Stimulated activated CD4-positive, alpha-beta T cell treated with anti-CD3 and anti-CD28 coated beads, Interleukin-15, amount 100 ng/mL, for 1 hour (primary cell): ENCODE measurements around the gene RERE.
A peak's percentile ranks its signal among the peaks of the same experiment; 100 is the strongest.
"Not testable (repeated sequence)": the region's sequence is repeated elsewhere in the genome, so short reads cannot be mapped to it uniquely, and the experiment has no call there.

Source experiments
- DNase-seq, 2 donors: peaks; one replicate each; pipeline ENCODE4 v3.0.0-alpha.2; 2020; ENCODE audit warnings: low read depth in 1 of 2, low spot score in 1 of 2

The RERE gene

DNA sequence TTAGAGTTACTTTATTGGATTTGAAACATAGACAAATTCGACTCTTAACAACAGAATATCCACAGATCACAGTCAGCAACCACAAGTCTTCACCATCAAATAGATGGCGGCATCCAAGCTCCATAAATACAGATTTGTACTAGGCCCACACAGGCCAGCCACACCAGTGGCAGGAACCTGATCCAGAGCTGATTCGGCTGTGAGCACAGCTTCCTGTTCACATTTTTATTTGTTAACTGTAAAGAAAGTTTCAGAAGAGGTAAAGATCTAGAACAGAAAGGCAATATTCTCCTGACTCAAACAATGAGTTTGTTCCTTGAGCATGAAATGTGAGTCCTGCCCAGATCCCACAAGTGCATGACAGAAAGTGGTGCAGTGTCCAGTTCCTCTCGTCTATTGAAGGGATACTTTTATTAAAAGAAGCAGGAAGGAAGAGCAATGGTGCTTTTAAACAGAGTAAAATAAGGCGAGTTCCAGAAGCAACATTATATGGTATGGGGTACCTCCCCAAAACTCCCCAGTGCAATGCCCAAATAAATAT lies 293.7 kb downstream of the RERE start:
- no peak for DNase-seq

- no peak for DNase-seq
Observed at GRCh38 chr1:8520483-8520966, 296.9 kb downstream of the RERE start.

- no peak for DNase-seq
Observed at GRCh38 chr1:8519167-8519566, 298.3 kb downstream of the RERE start.

DNA sequence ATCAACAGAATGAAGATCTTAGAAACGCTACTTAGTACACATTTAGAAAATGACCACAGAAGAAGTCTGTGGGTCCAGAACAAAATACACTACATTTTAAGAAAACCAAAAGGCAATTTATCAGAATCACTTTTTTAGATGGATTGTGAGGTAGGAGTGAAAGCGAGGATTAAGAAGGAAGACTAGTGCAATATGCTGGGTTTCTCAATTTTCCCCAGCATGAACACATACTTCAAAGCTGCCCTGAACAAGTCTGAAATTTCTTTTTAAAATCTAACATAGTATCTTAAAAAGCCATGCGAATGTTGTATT lies 299.0 kb downstream of the RERE start:
- DNase-seq = no peak

DNA sequence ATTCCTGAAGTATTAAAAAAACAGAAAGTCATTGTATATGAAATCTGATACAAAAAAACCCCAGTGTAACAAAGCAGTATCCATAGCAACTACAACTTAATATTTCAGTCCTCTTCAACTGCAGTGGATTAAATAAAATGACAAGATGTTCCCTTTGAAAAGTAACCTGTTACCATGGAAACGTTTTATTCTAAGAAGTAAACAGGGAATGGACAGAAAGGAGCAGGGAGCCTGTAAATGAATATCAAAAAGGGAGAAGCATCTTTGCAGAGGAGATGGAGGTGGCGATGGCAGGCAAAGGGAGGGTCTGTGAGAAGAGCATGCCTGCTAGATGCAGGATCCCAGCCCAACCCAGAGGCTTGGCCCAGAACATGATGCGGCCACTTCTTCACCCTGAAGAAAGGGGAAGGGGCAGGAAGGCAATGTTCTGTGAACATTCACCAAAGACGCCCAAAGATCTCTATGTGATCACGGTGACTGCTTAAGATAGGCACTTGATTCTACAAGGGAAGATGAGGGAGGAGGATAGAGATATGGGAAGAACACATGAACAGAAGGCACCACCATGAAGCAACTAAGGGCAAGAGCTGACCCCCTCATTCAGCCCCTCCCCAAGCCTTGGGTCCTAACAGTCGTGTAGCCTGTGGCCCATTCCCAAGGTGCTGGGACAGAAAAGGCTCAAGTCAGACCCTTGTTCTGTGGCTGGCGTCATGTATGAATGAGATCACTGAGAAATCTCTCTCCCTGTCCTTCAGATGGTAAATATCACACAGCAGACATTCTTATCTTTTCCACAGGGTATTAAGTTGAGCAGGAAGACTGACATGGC lies 299.6 kb downstream of the RERE start:
- DNase-seq = no peak

GRCh38 chr1:8516793-8517556 lies 300.5 kb downstream of the RERE start:
- DNase-seq = no peak

DNA sequence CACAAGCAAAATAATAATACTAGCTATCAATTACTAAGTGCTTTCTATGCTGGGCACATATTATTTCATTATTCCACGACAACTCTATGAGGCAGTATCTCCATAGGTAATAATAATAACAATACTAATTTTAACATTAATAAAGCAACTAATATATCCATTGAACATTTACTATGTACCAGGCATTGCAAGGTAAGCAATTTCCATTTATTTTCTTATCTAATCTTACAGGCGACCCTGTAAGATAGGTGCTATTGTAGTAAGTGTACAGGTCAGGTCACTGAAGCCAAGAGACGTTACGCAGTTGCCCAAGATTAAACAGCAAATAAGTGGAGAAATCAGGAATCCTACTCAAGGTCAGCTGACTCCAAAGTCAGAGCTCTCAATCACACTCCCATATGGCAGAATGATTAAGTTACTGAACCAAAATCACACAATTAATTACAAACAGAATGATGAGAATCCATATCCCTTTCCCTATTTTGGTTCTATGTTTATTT lies 301.1 kb downstream of the RERE start:
- DNase-seq = no peak

- DNase-seq = no peak
Observed at GRCh38 chr1:8512504-8512903, 304.9 kb downstream of the RERE start.

- peak in 1 of 2 donors; percentile 33 for DNase-seq
Observed at GRCh38 chr1:8510041-8510823, 307.2 kb downstream of the RERE start.

DNA sequence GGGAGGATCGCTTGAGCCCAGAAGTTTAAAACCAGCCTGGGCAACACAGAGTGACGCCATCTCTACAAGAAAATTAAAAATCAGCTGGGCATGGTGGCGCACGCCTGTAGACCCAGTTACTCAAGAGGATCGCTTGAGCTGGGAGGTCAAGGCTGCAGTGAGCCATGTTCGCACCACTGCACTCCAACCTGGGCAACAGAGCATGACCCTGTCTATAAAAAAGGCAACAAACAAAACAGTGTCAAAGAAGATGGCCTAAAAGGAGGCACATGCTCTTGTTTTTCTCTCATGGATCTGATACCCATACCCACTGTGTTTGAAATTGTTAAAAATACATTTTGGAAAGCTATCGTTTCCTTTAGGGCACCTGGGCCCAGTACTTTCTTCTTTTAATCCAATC lies 307.9 kb downstream of the RERE start:
- DNase-seq = no peak

DNA sequence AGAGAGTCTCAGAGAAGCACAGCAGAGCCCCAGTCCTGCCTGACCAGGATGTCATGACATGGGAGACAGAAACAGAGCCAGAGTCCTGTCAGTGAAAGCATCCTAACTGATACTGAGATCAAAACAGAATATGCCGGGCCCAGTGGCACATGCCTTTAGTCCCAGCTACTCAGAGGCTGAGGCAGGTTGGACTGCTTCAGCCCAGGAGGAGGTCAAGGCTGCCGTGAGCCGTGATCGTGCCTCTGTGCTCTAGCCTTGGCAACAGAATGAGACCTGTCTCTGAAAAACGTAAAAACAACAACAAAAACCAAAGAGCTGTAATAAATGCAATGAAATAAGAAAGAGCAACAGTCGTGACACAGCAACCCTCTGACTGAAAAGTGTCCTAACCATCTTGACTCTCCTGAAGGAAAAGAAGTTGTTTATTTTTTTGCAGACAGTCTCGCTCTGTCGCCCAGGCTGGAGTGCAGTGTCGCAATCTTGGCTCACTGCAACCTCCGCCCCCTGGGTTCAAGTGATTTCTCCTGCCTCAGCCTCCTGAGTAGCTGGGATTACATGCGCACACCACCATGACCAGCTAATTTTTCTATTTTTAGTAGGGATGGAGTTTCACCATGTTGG lies 310.3 kb downstream of the RERE start:
- no peak for DNase-seq

DNA sequence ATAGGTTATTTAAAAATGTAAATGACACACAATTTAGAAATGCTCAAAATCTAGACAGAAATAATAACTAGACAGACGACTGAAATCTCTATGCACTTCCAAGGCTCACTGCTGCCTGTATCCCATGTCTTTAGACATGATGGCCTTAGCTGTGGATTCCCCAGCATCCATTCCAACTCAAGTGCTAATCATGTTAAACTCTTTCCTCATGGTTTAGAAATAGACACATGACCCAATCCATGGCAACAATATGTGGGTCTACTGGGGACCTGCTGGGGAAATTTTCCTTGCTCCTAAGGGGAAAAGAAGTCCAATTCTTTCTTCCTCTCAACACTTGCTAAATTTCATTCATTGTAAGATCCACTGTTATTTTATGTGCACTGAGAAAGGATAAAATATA lies 311.0 kb downstream of the RERE start:
- DNase-seq = no peak

GRCh38 chr1:8503842-8504241 lies 313.6 kb downstream of the RERE start:
- no peak for DNase-seq

- not testable (repeated sequence) for DNase-seq
Observed at GRCh38 chr1:8502949-8503348, 314.5 kb downstream of the RERE start.

- DNase-seq = no peak
Observed at GRCh38 chr1:8497210-8497819, 320.1 kb downstream of the RERE start.

GRCh38 chr1:8496473-8496872 lies 321.0 kb downstream of the RERE start:
- no peak for DNase-seq

DNA sequence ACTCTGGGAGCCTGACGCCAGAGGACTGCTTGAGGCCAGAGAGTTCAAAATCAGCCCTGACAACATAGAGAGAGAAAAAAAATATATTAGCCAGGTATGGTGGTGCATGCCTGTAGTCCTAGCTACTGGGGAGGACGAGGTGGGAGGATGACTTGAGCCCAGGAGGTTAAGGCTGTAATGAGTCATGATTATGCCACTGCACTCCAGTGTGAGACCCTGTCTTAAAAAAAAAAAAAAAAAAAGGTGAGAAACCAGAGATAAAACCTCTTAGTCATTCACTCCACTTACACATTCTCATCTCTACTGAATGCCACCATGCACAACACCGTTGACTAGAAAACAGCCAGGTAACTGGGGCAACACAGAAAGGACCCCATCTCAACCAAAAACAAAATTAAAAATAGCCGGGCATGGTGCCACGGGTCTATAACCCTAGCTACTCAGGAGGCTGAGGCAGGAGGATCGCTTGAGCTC lies 321.5 kb downstream of the RERE start:
- no peak for DNase-seq

DNA sequence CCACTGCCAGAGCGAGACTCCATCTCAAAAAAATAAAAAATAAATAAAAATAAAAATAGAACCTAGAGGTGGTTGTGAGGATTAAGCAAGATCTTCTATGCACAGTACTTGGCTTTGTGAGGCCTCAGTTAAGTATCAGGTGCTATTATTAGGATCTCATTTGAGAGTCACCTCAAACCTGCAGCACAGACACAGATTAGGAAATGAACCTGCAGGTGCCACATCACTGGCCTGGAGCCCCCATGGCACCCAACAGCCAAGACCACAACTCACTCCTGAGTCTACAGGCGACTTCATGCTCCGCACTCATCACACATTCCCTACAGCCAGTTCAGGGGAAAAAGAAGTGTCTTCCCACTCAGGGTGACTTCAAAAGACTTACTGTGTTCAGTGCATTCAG lies 322.8 kb downstream of the RERE start:
- DNase-seq = no peak

GRCh38 chr1:8493916-8494540 lies 323.4 kb downstream of the RERE start:
- DNase-seq = no peak

DNA sequence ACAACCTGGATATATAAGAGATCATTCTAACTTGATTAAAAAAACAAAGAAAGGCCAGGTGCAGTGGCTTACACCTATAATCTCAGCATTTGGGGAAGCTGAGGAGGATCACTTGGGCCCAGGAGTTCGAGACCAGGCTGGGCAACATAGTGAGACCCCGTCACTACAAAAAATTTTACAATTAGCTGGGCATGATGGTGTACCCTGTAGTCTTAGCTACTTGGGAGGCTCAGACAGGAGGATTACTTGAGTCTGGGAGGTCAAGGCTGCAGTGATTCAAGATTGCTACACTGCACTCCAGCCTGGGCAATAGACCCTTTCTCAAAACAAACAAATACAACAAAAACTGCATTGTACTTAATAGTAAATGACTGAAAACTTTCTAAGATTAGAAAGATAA lies 330.2 kb downstream of the RERE start:
- no peak for DNase-seq
